VCaP (cell line): Measurements from ENCODE around the gene KRT8.
A peak's percentile ranks its signal among the peaks of the same experiment; 100 is the strongest.

Experiments
- H3K27ac ChIP-seq: fragments of 450-650 bp; 2 replicates; pipeline ENCODE4 v1.5.1; 2017
- TF ChIP-seq, protein P1 (sequence below): fragments of 450-650 bp; conservative IDR thresholded peaks from 2 replicates; pipeline ENCODE4 v1.5.1; 2017; ENCODE audit warnings: mild to moderate bottlenecking, moderate library complexity

Gene KRT8

GRCh38 chr12:52907092-52907810 is 2.4 kb upstream of the KRT8 start:
- peak overlapping the region; percentile 99 for H3K27ac ChIP-seq
- TF ChIP-seq, protein P1, sequence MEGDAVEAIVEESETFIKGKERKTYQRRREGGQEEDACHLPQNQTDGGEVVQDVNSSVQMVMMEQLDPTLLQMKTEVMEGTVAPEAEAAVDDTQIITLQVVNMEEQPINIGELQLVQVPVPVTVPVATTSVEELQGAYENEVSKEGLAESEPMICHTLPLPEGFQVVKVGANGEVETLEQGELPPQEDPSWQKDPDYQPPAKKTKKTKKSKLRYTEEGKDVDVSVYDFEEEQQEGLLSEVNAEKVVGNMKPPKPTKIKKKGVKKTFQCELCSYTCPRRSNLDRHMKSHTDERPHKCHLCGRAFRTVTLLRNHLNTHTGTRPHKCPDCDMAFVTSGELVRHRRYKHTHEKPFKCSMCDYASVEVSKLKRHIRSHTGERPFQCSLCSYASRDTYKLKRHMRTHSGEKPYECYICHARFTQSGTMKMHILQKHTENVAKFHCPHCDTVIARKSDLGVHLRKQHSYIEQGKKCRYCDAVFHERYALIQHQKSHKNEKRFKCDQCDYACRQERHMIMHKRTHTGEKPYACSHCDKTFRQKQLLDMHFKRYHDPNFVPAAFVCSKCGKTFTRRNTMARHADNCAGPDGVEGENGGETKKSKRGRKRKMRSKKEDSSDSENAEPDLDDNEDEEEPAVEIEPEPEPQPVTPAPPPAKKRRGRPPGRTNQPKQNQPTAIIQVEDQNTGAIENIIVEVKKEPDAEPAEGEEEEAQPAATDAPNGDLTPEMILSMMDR = no peak

- H3K27ac ChIP-seq = peak overlapping the region; percentile 99
- TF ChIP-seq, protein P1 = no peak
Observed at GRCh38 chr12:52906191-52906601, 1.3 kb upstream of the KRT8 start.

- TF ChIP-seq, protein P1 = no peak
- peak overlapping the region; percentile 99 for H3K27ac ChIP-seq
Observed at GRCh38 chr12:52903855-52904508, 894 bp downstream of the KRT8 start.

DNA sequence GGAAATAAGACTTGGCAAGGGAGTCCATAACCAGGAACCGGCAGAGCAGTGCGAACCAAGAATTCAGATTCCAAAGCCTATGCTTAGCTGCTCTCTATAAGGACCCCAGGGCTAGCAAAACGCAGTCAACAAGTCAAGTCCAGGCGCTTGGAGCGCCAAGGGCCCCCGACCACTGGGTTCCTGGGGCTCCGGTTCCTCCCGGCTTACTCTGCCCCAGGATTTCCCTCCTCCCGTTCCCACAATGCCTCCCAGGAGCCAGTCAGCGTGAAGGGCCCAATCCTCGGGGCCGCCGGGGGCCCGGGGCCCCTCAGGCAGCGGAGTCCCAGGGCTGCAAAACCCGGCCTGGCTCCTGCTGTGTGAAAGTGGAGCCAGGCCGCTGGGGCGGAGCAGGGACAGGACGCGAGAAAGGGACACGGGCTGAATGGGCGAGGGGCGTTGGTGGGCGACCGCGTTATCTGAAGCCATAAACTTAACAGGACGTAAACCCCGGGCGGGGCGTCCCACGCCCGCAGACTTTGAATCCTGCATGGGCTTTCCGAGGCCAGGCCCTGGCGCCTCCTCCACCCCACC is 1.5 kb downstream of the KRT8 start:
- TF ChIP-seq, protein P1 = no peak
- H3K27ac ChIP-seq = peak overlapping the region; percentile 99

DNA sequence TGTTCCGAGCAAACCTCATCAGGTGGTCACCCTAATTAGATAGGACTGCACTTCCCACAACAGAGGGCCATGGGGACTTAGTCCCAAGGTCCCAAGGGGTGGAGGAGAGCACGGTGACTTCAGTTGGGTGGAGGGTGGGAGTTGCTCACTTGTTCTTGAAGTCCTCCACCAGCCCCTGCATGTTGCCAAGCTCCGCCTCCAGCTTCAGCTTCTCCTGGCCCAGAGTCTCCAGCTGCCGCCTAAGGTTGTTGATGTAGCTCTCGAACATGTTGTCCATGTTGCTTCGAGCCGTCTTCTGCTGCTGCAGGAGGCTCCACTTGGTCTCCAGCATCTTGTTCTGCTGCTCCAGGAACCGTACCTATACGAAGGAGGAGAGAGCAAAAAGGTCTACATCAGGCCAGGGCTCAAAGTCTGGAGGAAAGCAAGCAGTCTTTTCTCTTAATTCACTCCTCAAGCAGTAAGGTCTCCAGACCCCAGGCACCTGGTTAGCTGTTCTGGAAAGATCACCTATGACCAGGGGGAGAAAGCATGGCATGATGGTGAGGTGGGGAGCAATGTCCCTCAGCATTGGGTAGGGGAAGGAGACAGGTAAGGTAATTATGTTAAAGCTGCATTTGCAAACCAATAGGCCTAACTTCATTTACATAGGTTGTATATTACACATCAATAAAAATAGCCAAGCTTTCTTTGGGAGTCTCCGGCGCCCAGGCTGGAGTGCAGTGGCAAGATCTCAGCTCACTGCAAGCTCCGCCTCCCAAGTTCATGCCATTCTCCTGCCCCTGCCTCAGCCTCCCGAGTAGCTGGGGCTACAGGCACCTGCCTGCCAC is 2.9 kb downstream of the KRT8 start:
- peak overlapping the region; percentile 99 for H3K27ac ChIP-seq
- TF ChIP-seq, protein P1 = no peak

- TF ChIP-seq, protein P1 = no peak
- peak overlapping the region; percentile 99; the same call in 1 of the 2 replicates for H3K27ac ChIP-seq
Observed at GRCh38 chr12:52900896-52901714, 3.8 kb downstream of the KRT8 start.
